HG03039 (cell line): ENCODE data around the gene ST6GAL1.

Source experiments
- ATAC-seq: cut with Tn5 transposase; IDR thresholded peaks from one replicate; pipeline ENCODE4 v1.9.1; 2021; ENCODE audit warnings: mild to moderate bottlenecking, moderate library complexity; ENCODE audit not compliant: unreplicated experiment

The ST6GAL1 gene

GRCh38 chr3:187102073-187102634 is 171.8 kb downstream of the ST6GAL1 start:
- ATAC-seq, result no peak

GRCh38 chr3:187103251-187103650 is 172.9 kb downstream of the ST6GAL1 start:
- ATAC-seq, result no peak

- no peak for ATAC-seq
These were observed 174.0 kb downstream of the ST6GAL1 start for GRCh38 chr3:187104342-187104741.

GRCh38 chr3:187104933-187105332 is 174.6 kb downstream of the ST6GAL1 start:
- no peak for ATAC-seq

GRCh38 chr3:187105700-187106099 is 175.4 kb downstream of the ST6GAL1 start:
- no peak for ATAC-seq

- no peak for ATAC-seq
These were observed 177.7 kb downstream of the ST6GAL1 start for GRCh38 chr3:187107989-187108388.

GRCh38 chr3:187110156-187110555 is 179.8 kb downstream of the ST6GAL1 start:
- no peak for ATAC-seq

- ATAC-seq, result no peak
These were observed 182.8 kb downstream of the ST6GAL1 start for GRCh38 chr3:187112934-187113793.

- ATAC-seq, result no peak
These were observed 184.2 kb downstream of the ST6GAL1 start for GRCh38 chr3:187114511-187114910.

- no peak for ATAC-seq
These were observed 190.0 kb downstream of the ST6GAL1 start for GRCh38 chr3:187120326-187120725.

GRCh38 chr3:187122261-187122660 is 191.9 kb downstream of the ST6GAL1 start:
- ATAC-seq, result no peak

- peak; percentile 67 for ATAC-seq
These were observed 195.1 kb downstream of the ST6GAL1 start for GRCh38 chr3:187125319-187126031.
